A673 (cell line): Measurements from ENCODE around the gene NAAA. TPM values are rescaled to one million over a fixed set of nuclear protein-coding genes. Genes with fewer than 3 reads are reported as not detected.

ENCODE experiments used
- BruUV-seq: library from RNA; stranded (reverse); fragments of 400-500 nt; replicated peaks from 2 replicates; lab custom pipeline; 2021; lab: Mats Ljungman, UMichigan
- CTCF ChIA-PET: fragments of 300-600 bp; sonication (Branson Sonifier 250); formaldehyde crosslinking; loops from one replicate; lab custom pipeline; 2022; ENCODE audit warnings: antibody characterized with exemption; lab: Charles Lee
- POLR2A ChIA-PET: fragments of 300-600 bp; sonication (Branson Sonifier 250); formaldehyde crosslinking; loops from one replicate; lab custom pipeline; 2022; ENCODE audit warnings: antibody characterized with exemption; ENCODE audit not compliant: low non-redundant PET; lab: Charles Lee
- DNase-seq: peaks from one replicate; pipeline ENCODE4 v3.0.0-alpha.2; 2015; ENCODE audit warnings: low spot score
- H3K27ac ChIP-seq: fragments of 200-600 bp; sonication (generic); 2 replicates; pipeline ENCODE4 v1.5.1; 2016; ENCODE audit warnings: mixed run types, low read depth, mild to moderate bottlenecking, mixed read lengths, antibody characterized with exemption, low read length; ENCODE audit not compliant: poor library complexity, severe bottlenecking
- H3K27me3 ChIP-seq: fragments of 200-600 bp; sonication (generic); replicated peaks from 2 replicates; pipeline ENCODE4 v1.6.1; 2017; ENCODE audit warnings: mixed run types, low read depth, mild to moderate bottlenecking, mixed read lengths, antibody characterized with exemption, low read length; ENCODE audit not compliant: insufficient read depth, poor library complexity
- H3K36me3 ChIP-seq: fragments of 200-600 bp; sonication (generic); 2 replicates; pipeline ENCODE4 v1.6.1; 2016; ENCODE audit warnings: mixed run types, mild to moderate bottlenecking, mixed read lengths, antibody characterized with exemption, low read length; ENCODE audit not compliant: insufficient read depth, poor library complexity, severe bottlenecking
- H3K4me1 ChIP-seq: fragments of 200-600 bp; sonication (generic); 2 replicates; pipeline ENCODE4 v1.6.1; 2017; ENCODE audit warnings: mixed run types, mild to moderate bottlenecking, mixed read lengths, antibody characterized with exemption, low read length; ENCODE audit not compliant: insufficient read depth, poor library complexity, severe bottlenecking
- H3K4me3 ChIP-seq: fragments of 200-600 bp; sonication (generic); 2 replicates; pipeline ENCODE4 v1.5.1; 2016; ENCODE audit warnings: low read depth, mixed run types, mild to moderate bottlenecking, mixed read lengths, low read length; ENCODE audit not compliant: poor library complexity, severe bottlenecking
- H3K9me3 ChIP-seq: fragments of 200-600 bp; sonication (generic); 2 replicates; pipeline ENCODE4 v1.6.1; 2016; ENCODE audit warnings: mixed run types, low read depth, mild to moderate bottlenecking, mixed read lengths, antibody characterized with exemption, low read length; ENCODE audit not compliant: poor library complexity, severe bottlenecking
- EZH2 ChIP-seq: fragments of 200-600 bp; sonication (generic); IDR thresholded peaks from 2 replicates; pipeline ENCODE4 v1.6.1; 2017; ENCODE audit warnings: borderline replicate concordance, low read depth, mild to moderate bottlenecking, mixed read lengths, antibody characterized with exemption, low read length; ENCODE audit not compliant: poor library complexity, severe bottlenecking
- intact Hi-C: fragments of 100-400 bp; cut with micrococcal nuclease; formaldehyde crosslinking; loops from one replicate; pipeline ENCODE4 v1.10.0; 2022; ENCODE audit not compliant: unreplicated experiment
- total RNA-seq: library from RNA; stranded (reverse); gene quantifications from 2 replicates; pipeline ENCODE4 v1.2.3, GENCODE V29; 2021
- TF ChIP-seq, protein P1 (sequence below): fragments of 300-800, 200-600 bp; sonication (generic); conservative IDR thresholded peaks from 2 replicates; pipeline ENCODE4 v1.5.1; 2017; ENCODE audit warnings: low read depth, mild to moderate bottlenecking, antibody characterized with exemption, low read length, moderate library complexity, mixed read lengths

Gene NAAA
- total RNA-seq, 1 experiment from 2014 or later = 4.7 TPM

- Histone ChIP-seq H3K9me3 (no peaks in the 10 kb centered on the region), H3K4me1 (no peaks in the 10 kb centered on the region), H3K27ac (no peak overlapping the region), H3K36me3 (no peaks in the 10 kb centered on the region), H3K27me3 (no peaks in the 10 kb centered on the region), H3K4me3 (no peak overlapping the region)
- CTCF ChIA-PET = no interaction called here
- TF ChIP-seq, protein P1, sequence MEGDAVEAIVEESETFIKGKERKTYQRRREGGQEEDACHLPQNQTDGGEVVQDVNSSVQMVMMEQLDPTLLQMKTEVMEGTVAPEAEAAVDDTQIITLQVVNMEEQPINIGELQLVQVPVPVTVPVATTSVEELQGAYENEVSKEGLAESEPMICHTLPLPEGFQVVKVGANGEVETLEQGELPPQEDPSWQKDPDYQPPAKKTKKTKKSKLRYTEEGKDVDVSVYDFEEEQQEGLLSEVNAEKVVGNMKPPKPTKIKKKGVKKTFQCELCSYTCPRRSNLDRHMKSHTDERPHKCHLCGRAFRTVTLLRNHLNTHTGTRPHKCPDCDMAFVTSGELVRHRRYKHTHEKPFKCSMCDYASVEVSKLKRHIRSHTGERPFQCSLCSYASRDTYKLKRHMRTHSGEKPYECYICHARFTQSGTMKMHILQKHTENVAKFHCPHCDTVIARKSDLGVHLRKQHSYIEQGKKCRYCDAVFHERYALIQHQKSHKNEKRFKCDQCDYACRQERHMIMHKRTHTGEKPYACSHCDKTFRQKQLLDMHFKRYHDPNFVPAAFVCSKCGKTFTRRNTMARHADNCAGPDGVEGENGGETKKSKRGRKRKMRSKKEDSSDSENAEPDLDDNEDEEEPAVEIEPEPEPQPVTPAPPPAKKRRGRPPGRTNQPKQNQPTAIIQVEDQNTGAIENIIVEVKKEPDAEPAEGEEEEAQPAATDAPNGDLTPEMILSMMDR = no peak
- TF ChIP-seq EZH2 = no peak
- no peak for DNase-seq
- intact Hi-C loops = no loop called here
- POLR2A ChIA-PET = no interaction called here
- BruUV-seq = no TSS peak
Measured at GRCh38 chr4:75880278-75880677, 60.5 kb downstream of the NAAA start.

DNA sequence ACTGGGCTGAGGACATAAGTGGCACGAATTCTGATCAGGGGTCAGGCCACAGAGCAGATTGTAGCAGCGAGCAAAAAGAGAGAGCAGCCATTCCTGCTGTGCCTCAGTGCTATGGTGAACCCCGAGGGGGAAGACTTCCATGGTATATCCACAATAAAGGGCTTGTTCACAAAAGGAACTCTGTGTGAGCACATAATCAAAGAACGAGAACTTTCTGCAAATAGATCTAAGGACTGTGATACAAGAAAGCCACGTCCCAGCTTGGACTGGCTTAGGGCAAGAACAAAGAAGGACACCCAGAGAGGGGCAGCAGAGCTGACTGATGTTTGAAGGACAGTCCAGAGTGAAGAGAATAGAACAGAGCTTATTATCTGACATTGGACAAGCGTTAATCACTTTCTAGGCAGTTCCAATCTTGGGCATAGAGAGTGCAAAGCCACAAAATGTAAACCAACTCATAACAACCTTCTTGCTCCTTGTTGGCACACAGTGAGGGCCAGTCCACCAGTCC, 62.5 kb downstream of the NAAA start:
- CTCF ChIA-PET = no interaction called here
- H3K4me1 ChIP-seq = no peaks in the 10 kb centered on the region
- no peak for DNase-seq
- POLR2A ChIA-PET = interaction anchor here (0.5 kb wide), 1 partner anchor 916 kb away, joined by 3 read pairs; no protein-coding TSS in a partner anchor
- no peaks in the 10 kb centered on the region for H3K36me3 ChIP-seq
- intact Hi-C loops = no loop called here
- no peak for TF ChIP-seq EZH2
- TF ChIP-seq, protein P1 = no peak
- no peak overlapping the region for H3K27ac ChIP-seq
- BruUV-seq = no TSS peak
- no peaks in the 10 kb centered on the region for H3K9me3 ChIP-seq
- H3K4me3 ChIP-seq = no peak overlapping the region
- no peaks in the 10 kb centered on the region for H3K27me3 ChIP-seq

- Histone ChIP-seq H3K4me3 (no peak overlapping the region), H3K9me3 (no peaks in the 10 kb centered on the region), H3K27me3 (no peaks in the 10 kb centered on the region), H3K36me3 (no peaks in the 10 kb centered on the region), H3K4me1 (no peaks in the 10 kb centered on the region), H3K27ac (no peak overlapping the region)
- ChIA-PET POLR2A (no interaction called here), CTCF (no interaction called here)
- intact Hi-C loops = no loop called here
- TF ChIP-seq, protein P1 = no peak
- no peak for TF ChIP-seq EZH2
- BruUV-seq = no TSS peak
- DNase-seq = no peak
Measured at GRCh38 chr4:75876218-75876617, 64.6 kb downstream of the NAAA start.
